ENCODE results near the gene NOC4L.

GRCh38 chr12:132160016-132160415 is 15.8 kb downstream of the NOC4L start:
- TF ChIP-seq POLR2A (IDR thresholded peaks at IDR 0.05; ENCODE audit: low read length), result no peak
- no peak for TF ChIP-seq GATA1 (IDR thresholded peaks at IDR 0.05; ENCODE audit: low read depth, low read length)
